ENCODE measurements around the gene HIVEP2. TPM values are rescaled to one million over a fixed set of nuclear protein-coding genes. Genes with fewer than 3 reads are reported as not detected.

HIVEP2 gene
- total and polyA plus RNA-seq, 2 of the 4 experiments (the other 2 are of a cell fraction): 4.3 to 11.3 TPM

GRCh38 chr6:142888456-142888855, 56.5 kb downstream of the HIVEP2 start:
- Histone ChIP-seq H2AK9ac (replicated peaks; ENCODE audit: low read depth, low read length, poor library complexity) (no peak overlapping the region), H3K27me3 (ENCODE audit: control insufficient read depth, insufficient read depth, low read length) (no peaks in the 10 kb centered on the region), H3K23ac (ENCODE audit: low read depth, low read length) (no peak overlapping the region), H3K79me1 (ENCODE audit: low read depth in 1 of 2, low read length in 2 of 2) (peaks cover 29 to 64% of the 10 kb centered on the region in 2 experiments), H3K9me1 (ENCODE audit: insufficient read depth, low read length) (peaks cover 14% of the 10 kb centered on the region), H3K4me2 (ENCODE audit: low read depth, low read length) (no peak overlapping the region), H3K18ac (ENCODE audit: low read depth, low read length) (no peak overlapping the region), H2AK5ac (ENCODE audit: low read depth, low read length) (no peak overlapping the region; the same call in 1 of the 2 replicates), H4K5ac (ENCODE audit: low read depth, low read length) (no peak overlapping the region), H3K9me3 (ENCODE audit: control insufficient read depth, insufficient read depth, low read length) (no peaks in the 10 kb centered on the region), H4K20me1 (ENCODE audit: insufficient read depth, low read length) (no peaks in the 10 kb centered on the region), H3K4me3 (ENCODE audit: insufficient read depth, low read depth, low read length) (no peak overlapping the region), H2AFZ (replicated peaks; ENCODE audit: low read length, poor library complexity) (no peak overlapping the region), H4K91ac (ENCODE audit: insufficient read depth, low read depth, low read length) (no peak overlapping the region), H3K14ac (replicated peaks; ENCODE audit: low read depth, low read length) (no peak overlapping the region), H3K56ac (ENCODE audit: extremely low read depth, insufficient read depth, low read length) (no peak overlapping the region), H3K4ac (ENCODE audit: low read depth, low read length) (no peak overlapping the region), H2BK5ac (ENCODE audit: low read depth, low read length, poor library complexity, severe bottlenecking) (no peak overlapping the region), H2BK15ac (ENCODE audit: low read depth, low read length) (no peak overlapping the region; the same call in 2 of the 3 replicates), H3K9ac (ENCODE audit: low read depth, low read length) (no peak overlapping the region), H4K8ac (ENCODE audit: low read depth in 2 of 2, low read length in 2 of 2) (no peak overlapping the region), H3K27ac (ENCODE audit: insufficient read depth, low read length) (no peak overlapping the region), H2BK20ac (ENCODE audit: low read depth, low read length) (no peak overlapping the region), H2BK120ac (ENCODE audit: low read depth, low read length) (no peak overlapping the region), H3K36me3 (ENCODE audit: control insufficient read depth, insufficient read depth, low read length) (no peaks in the 10 kb centered on the region), H3K4me1 (ENCODE audit: control insufficient read depth, insufficient read depth, low read length) (peaks cover 17% of the 10 kb centered on the region)
- no TSS peak for BruUV-seq (replicated peaks)
- ATAC-seq (ENCODE audit: low read depth) (no peak), DNase-seq (no peak)
- ChIA-PET CTCF (no interaction called here), POLR2A (ENCODE audit: unreplicated experiment) (no interaction called here)
- in situ Hi-C loops (cut with MboI; ENCODE audit: low sequenced_read_pairs): no loop called here
- dilution Hi-C loops (cut with HindIII; ENCODE audit: low sequenced_read_pairs, unreplicated experiment): no loop called here
- WGBS, 2 experiments (ENCODE audit: extremely low coverage in 2 of 2, insufficient read length in 1 of 2): 100% methylated on average over 1 of the region's 1 CpG; no CpG with 5 or more reads in 1 of the 2 experiments
- no peak for TF ChIP-seq NFE2L2 (IDR thresholded peaks at IDR 0.05; ENCODE audit: low read depth, low read length)
- no peak for TF ChIP-seq MAZ (IDR thresholded peaks at IDR 0.05; ENCODE audit: borderline replicate concordance, low read depth, low read length)
- TF ChIP-seq BHLHE40 (IDR thresholded peaks at IDR 0.05; ENCODE audit: low read depth, low read length): no peak
- no peak for TF ChIP-seq FOS (IDR thresholded peaks at IDR 0.05; ENCODE audit: low read depth, low read length)
- no peak for TF ChIP-seq POLR2A (IDR thresholded peaks at IDR 0.05; ENCODE audit: low read depth, low read length)
- no peak for TF ChIP-seq SMC3 (IDR thresholded peaks at IDR 0.05; ENCODE audit: low read depth, low read length)
- TF ChIP-seq MXI1 (IDR thresholded peaks at IDR 0.05; ENCODE audit: borderline replicate concordance, low read depth, low read length): no peak
- intact Hi-C loops (cut with micrococcal nuclease): loop anchor here (5.0 kb wide), 2 partner anchors 196 to 539 kb away; no protein-coding TSS in a partner anchor
